ENCODE data around the gene CCDC9B.

CCDC9B gene

GRCh38 chr15:40340740-40341400 is at the start of gene CCDC9B:
Gene CCDC9B (minus strand): TSS chr15:40340939. CDS start chr15:40340819, 120 bp downstream.
- intact Hi-C loops (cut with micrococcal nuclease): no loop called here
- peak within 1 kb of the TSS; percentile 91 for H3K27ac Mint-ChIP-seq
- no peaks in the 10 kb centered on the region for H3K9me3 Mint-ChIP-seq
- peak within 1 kb of the TSS; percentile 75 for H3K4me3 Mint-ChIP-seq
- no peaks in the 10 kb centered on the region for H3K27me3 Mint-ChIP-seq
- peaks cover 80% of the 10 kb centered on the region for H3K4me1 Mint-ChIP-seq (ENCODE audit: low read depth)
- peaks cover 13% of the 10 kb centered on the region for H3K36me3 Mint-ChIP-seq (ENCODE audit: low read depth)

DNA sequence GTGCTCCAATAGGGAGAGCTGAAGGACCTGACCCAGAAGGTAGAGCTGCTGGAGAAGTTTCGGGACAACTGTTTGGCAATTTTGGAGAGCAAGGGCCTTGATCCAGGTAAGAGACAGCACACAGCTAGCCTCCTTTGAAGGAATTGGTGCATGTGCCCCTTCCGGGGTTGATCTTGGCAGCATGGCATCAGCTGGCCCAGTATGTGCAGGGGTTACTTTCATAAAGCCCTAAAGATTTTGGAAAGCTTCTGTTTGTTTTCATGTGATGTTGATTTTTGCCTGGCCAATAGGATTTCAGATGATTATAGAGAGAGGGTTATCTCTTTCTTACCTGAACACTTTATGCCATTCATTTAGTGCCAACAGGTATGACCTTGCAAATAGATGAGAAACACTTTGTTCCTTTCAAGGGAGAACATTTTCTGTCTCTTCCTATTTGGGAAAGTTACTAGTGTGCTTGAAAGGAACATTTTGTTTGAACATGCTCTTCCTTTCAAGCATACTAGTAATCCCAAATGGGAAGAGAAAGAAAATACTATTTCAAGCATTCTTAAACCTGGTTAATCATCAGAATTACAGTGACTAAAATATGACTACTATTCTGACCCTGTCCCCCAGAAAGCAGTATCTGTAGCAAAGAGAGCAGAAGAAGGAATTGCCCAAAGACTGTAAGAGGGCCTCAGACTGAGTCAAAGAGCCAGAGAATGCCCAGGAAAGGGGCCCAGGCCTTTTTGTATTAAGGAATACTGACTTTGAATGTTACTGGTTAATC is 49.3 kb upstream of the CCDC9B start:
- peak overlapping the region; percentile 80 for H3K27ac Mint-ChIP-seq
- peaks cover 65% of the 10 kb centered on the region for H3K36me3 Mint-ChIP-seq (ENCODE audit: low read depth)
- H3K9me3 Mint-ChIP-seq: no peaks in the 10 kb centered on the region
- H3K27me3 Mint-ChIP-seq: no peaks in the 10 kb centered on the region
- intact Hi-C loops (cut with micrococcal nuclease): loop anchor here (2.0 kb wide), 1 partner anchor 15 kb away; the partner anchor contains the start of gene IVD
- peaks cover 36% of the 10 kb centered on the region for H3K4me1 Mint-ChIP-seq (ENCODE audit: low read depth)
- no peak overlapping the region for H3K4me3 Mint-ChIP-seq

DNA sequence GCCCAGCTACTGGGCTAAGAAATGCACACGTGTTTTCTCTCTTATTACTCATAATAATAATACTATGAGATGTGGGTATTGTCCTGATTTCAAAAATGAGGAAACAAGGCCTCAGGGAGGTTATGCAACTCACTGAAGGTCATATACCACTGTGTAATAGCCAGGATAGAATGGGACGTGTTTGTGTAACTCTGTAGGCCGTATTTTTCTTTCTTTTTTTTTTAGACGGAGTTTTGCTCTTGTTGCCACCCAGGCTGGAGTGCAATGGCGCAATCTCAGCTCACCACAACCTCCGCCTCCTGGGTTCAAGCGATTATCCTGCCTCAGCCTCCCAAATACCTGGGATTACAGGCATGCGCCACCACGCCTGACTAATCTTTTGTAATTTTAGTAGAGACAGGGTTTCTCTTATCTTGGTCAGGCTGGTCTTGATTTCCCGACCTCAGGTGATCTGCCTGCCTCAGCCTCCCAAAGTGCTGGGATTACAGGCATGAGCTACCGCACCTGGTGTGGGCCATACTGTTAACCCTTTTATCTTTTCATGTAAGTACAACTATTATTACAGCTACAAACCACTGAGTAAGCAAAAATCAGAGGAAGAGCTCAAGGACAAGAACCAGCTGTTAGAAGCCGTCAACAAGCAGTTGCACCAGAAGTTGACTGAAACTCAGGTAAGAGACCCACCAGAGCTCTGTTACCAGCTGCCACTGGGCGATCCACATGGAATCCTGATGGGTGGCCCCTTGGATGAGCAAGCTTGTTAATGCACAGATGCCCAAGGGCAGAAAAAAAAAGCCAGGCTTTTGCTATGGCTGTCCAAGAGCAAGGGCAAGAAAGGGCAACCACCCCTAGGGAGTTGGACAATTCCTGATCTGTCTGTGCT is 48.4 kb upstream of the CCDC9B start:
- H3K4me1 Mint-ChIP-seq (ENCODE audit: low read depth): peaks cover 40% of the 10 kb centered on the region
- no peaks in the 10 kb centered on the region for H3K27me3 Mint-ChIP-seq
- peak overlapping the region; percentile 80 for H3K27ac Mint-ChIP-seq

GRCh38 chr15:40386480-40386879 is 45.7 kb upstream of the CCDC9B start:
- Mint-ChIP-seq H3K27ac (no peak overlapping the region), H3K36me3 (ENCODE audit: low read depth) (peaks cover 47% of the 10 kb centered on the region), H3K4me1 (ENCODE audit: low read depth) (peaks cover 56% of the 10 kb centered on the region), H3K9me3 (no peaks in the 10 kb centered on the region), H3K4me3 (no peak overlapping the region), H3K27me3 (no peaks in the 10 kb centered on the region)
- intact Hi-C loops (cut with micrococcal nuclease): no loop called here

More for the DNA sequence above, 48.4 kb upstream of the CCDC9B start:
- peak overlapping the region; percentile 26 for H3K4me3 Mint-ChIP-seq
- peaks cover 65% of the 10 kb centered on the region for H3K36me3 Mint-ChIP-seq (ENCODE audit: low read depth)
- intact Hi-C loops (cut with micrococcal nuclease): loop anchor here (2.0 kb wide), 1 partner anchor 16 kb away; the partner anchor contains the start of gene IVD
- no peaks in the 10 kb centered on the region for H3K9me3 Mint-ChIP-seq

DNA sequence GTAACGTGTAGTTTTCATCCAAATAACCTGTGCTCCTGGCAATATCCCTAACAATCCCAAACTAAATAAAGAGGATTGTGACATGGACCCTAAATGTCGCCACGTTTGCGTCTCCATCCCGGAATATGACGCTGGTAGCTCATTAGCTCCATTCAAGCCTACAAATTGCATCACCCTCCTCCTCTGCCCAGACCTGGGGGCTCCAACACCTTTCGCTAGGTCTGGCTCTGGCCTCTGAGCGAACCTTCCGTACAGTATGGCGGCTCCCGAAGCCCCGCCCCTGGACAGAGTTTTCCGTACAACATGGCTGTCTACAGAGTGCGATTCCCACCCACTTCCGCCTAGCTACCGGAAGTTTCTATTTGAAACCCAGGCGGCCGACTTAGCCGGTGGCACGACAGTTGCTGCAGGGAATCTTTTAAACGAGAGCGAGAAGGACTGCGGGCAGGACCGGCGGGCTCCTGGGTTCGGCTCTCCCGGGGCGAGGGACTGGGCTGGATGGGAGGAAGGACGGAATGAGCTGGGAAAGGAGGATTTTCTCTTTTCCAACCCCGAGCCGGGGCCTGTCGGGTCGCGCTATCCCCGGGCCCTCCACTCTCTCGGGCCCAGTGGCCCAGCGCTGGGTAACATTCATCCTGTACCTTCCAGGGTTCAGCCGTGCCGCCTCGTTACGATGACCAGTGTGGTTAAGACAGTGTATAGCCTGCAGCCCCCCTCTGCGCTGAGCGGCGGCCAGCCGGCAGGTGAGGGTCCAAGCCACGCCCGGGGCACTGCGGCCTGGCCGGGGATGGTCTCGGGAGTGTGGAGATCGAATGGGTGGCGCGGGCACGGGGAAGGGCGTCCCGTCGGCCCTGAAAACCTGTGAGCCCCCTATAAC is 42.1 kb upstream of the CCDC9B start, which contains the start of gene KNSTRN:
TSS of gene KNSTRN (plus strand) at position 142 of the 877 bp plus-strand sequence. CDS start at position 257, 115 bp downstream.
- Mint-ChIP-seq H3K27me3 (no peaks in the 10 kb centered on the region), H3K4me3 (peak within 1 kb of the TSS; percentile 90), H3K27ac (peak within 1 kb of the TSS; percentile 90), H3K9me3 (no peaks in the 10 kb centered on the region), H3K4me1 (ENCODE audit: low read depth) (peaks cover 46% of the 10 kb centered on the region), H3K36me3 (ENCODE audit: low read depth) (peaks cover 22% of the 10 kb centered on the region)
- intact Hi-C loops (cut with micrococcal nuclease): loop anchor here (2.0 kb wide), 1 partner anchor 14 kb away; no protein-coding TSS in a partner anchor

- Mint-ChIP-seq H3K9me3 (no peaks in the 10 kb centered on the region), H3K27ac (peak overlapping the region; percentile 90), H3K36me3 (ENCODE audit: low read depth) (peaks cover 13% of the 10 kb centered on the region), H3K4me1 (ENCODE audit: low read depth) (peaks cover 46% of the 10 kb centered on the region), H3K4me3 (no peak overlapping the region), H3K27me3 (no peaks in the 10 kb centered on the region)
- intact Hi-C loops (cut with micrococcal nuclease): loop anchor here (2.0 kb wide), 1 partner anchor 13 kb away; no protein-coding TSS in a partner anchor
Observed at GRCh38 chr15:40381818-40382529, 41.2 kb upstream of the CCDC9B start.

GRCh38 chr15:40380636-40381035 is 39.9 kb upstream of the CCDC9B start:
- Mint-ChIP-seq H3K27ac (no peak overlapping the region), H3K4me3 (no peak overlapping the region), H3K27me3 (no peaks in the 10 kb centered on the region), H3K36me3 (ENCODE audit: low read depth) (peaks cover 6% of the 10 kb centered on the region), H3K4me1 (ENCODE audit: low read depth) (peaks cover 46% of the 10 kb centered on the region), H3K9me3 (no peaks in the 10 kb centered on the region)
- intact Hi-C loops (cut with micrococcal nuclease): no loop called here

DNA sequence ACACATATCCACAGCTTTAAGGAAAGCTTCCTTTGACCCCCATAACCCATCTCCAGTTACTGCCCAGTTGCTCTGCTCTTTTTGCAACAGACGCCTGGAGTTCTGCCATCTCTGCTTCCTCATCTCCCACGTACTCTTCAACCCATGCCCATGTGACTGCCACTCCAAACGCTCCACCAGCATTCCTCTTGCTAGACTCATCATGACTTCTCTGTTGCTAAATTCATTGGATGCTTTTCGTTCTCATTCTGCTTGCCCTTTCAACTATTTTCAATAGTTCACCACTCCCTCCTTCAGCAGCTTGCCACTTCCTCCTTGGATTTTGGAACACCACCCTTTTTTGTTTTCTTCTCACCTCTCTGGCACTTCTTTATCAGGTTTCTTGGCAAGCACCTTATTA is 39.1 kb upstream of the CCDC9B start:
- H3K36me3 Mint-ChIP-seq (ENCODE audit: low read depth): peaks cover 6% of the 10 kb centered on the region
- no peak overlapping the region for H3K4me3 Mint-ChIP-seq
- intact Hi-C loops (cut with micrococcal nuclease): no loop called here
- peaks cover 40% of the 10 kb centered on the region for H3K4me1 Mint-ChIP-seq (ENCODE audit: low read depth)
- H3K27ac Mint-ChIP-seq: peak overlapping the region; percentile 49
- H3K27me3 Mint-ChIP-seq: no peaks in the 10 kb centered on the region
- H3K9me3 Mint-ChIP-seq: no peaks in the 10 kb centered on the region

DNA sequence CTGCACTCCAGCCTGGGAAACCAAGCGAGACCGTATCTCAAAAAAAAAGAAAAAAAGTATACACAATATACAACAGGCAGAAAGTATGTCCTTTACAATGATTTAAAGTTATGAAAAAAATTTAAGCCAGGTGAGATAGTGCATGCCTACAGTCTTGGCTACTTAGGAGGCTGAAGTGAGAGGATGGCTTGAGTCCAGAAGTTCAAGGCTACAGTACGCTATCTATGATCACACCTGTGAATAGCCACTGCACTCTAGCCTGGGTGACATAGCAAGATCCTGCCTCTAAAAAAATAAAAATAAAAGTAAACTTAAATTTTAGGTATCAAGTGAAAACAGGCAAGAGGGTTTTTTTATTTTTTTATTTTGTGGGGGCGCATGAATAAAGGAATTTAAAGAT is 38.6 kb upstream of the CCDC9B start:
- no peak overlapping the region for H3K4me3 Mint-ChIP-seq
- H3K27me3 Mint-ChIP-seq: no peaks in the 10 kb centered on the region
- no peaks in the 10 kb centered on the region for H3K9me3 Mint-ChIP-seq
- intact Hi-C loops (cut with micrococcal nuclease): no loop called here
- peaks cover 6% of the 10 kb centered on the region for H3K36me3 Mint-ChIP-seq (ENCODE audit: low read depth)
- peak overlapping the region; percentile 49 for H3K27ac Mint-ChIP-seq
- peaks cover 36% of the 10 kb centered on the region for H3K4me1 Mint-ChIP-seq (ENCODE audit: low read depth)

DNA sequence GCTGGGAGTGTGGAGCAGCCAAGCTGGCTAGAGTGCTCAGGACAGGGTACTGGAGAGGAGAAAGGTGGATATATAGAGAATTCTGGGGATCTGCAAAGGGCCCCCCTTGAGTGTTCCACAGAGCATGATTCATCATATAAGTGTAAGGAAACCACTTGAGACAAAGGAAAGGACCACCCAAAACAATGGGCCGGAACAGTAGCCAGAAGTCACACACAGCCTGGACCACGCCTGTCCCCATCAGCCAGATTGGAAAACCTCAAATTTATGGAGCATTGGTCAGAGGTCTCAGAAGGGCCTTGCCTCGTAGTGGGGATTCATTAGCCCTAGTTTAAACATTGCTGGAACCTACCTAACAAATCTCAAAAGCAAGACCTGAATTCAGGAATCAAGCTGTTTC is 36.9 kb upstream of the CCDC9B start:
- intact Hi-C loops (cut with micrococcal nuclease): no loop called here
- peaks cover 27% of the 10 kb centered on the region for H3K4me1 Mint-ChIP-seq (ENCODE audit: low read depth)
- no peaks in the 10 kb centered on the region for H3K9me3 Mint-ChIP-seq
- no peaks in the 10 kb centered on the region for H3K27me3 Mint-ChIP-seq
- H3K36me3 Mint-ChIP-seq (ENCODE audit: low read depth): peaks cover under 1% of the 10 kb centered on the region
- no peak overlapping the region for H3K27ac Mint-ChIP-seq
- H3K4me3 Mint-ChIP-seq: no peak overlapping the region

DNA sequence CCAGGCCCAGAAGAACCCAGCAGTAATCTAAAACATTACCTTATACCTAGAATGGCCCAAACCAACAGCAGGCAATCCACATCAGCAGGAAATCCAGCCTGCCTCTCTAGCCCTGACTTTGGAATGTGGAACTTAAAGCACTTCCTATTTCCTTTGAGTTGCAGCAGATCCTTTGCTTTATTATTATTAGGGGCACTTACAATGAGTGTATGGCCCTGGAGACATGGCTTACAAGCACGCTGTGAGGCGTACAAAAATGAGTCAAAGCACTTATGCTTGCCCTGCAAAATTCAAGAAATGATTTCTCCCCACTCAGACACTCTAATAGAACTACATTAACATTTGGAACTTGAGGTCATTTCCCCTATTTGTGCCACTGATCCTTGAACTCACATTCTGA is 32.2 kb upstream of the CCDC9B start:
- H3K27ac Mint-ChIP-seq: no peak overlapping the region
- H3K4me3 Mint-ChIP-seq: no peak overlapping the region
- H3K27me3 Mint-ChIP-seq: peaks cover 8% of the 10 kb centered on the region
- H3K36me3 Mint-ChIP-seq (ENCODE audit: low read depth): no peaks in the 10 kb centered on the region
- peaks cover 27% of the 10 kb centered on the region for H3K4me1 Mint-ChIP-seq (ENCODE audit: low read depth)
- H3K9me3 Mint-ChIP-seq: no peaks in the 10 kb centered on the region
- intact Hi-C loops (cut with micrococcal nuclease): no loop called here

DNA sequence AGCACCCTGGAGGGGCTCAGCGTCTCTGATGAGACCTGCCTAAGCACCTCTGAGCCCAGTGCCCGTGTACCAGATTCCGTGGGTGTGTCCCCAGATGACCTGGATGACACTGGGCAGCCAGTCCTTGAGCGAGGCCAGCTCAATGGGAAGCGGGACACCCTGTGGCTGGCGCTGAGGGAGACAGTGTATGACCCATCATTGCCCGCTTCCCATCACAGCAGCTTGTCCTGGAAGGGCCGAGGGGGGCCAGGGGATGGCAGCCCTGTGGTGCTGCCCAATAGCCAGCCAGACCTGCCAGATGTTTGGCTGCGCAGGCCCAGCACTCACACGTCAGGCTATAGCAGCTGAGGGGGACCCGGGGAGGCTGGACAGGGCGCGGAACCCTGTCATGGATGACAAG is 29.2 kb upstream of the CCDC9B start:
- H3K27ac Mint-ChIP-seq: peak overlapping the region; percentile 4
- H3K27me3 Mint-ChIP-seq: peaks cover 15% of the 10 kb centered on the region
- intact Hi-C loops (cut with micrococcal nuclease): loop anchor here (2.0 kb wide), 1 partner anchor 13 kb away; the partner anchor contains the start of gene KNSTRN
- H3K9me3 Mint-ChIP-seq: no peaks in the 10 kb centered on the region
- no peaks in the 10 kb centered on the region for H3K36me3 Mint-ChIP-seq (ENCODE audit: low read depth)
- no peak overlapping the region for H3K4me3 Mint-ChIP-seq
- peaks cover 39% of the 10 kb centered on the region for H3K4me1 Mint-ChIP-seq (ENCODE audit: low read depth)

Data from dendritic cell treated with granulocyte-macrophage colony-stimulating factor and Interleukin-4, amounts not matched to agents 40 ng/mL and 50 ng/mL, for 4 days (primary cell).